ENCODE results near the gene COL23A1. TPM values are rescaled to one million over a fixed set of nuclear protein-coding genes. Genes with fewer than 3 reads are reported as not detected.
A peak's percentile ranks its signal among the peaks of the same experiment; 100 is the strongest.

The COL23A1 gene
- total and polyA plus RNA-seq, 3 experiments from 2014 or later, result 0.20 to 0.28 TPM; not detected in 1

GRCh38 chr5:178382754-178383164 is 207.4 kb downstream of the COL23A1 start:
- no peaks in the 10 kb centered on the region for H3K9me3 Mint-ChIP-seq
- POLR2A ChIA-PET, result no interaction called here
- CTCF ChIA-PET, result no interaction called here
- H3K4me1 Mint-ChIP-seq, result no peaks in the 10 kb centered on the region
- no peak overlapping the region for H3K4me3 ChIP-seq (ENCODE audit: low read length)
- no peak overlapping the region for H3K4me3 Mint-ChIP-seq
- DNase-seq, result no peak
- H3K36me3 ChIP-seq (ENCODE audit: insufficient read depth, low read length), result no peaks in the 10 kb centered on the region
- H3K27ac ChIP-seq (ENCODE audit: low read depth, low read length), result no peak overlapping the region
- no peaks in the 10 kb centered on the region for H3K27me3 ChIP-seq (ENCODE audit: insufficient read depth, low read length, poor library complexity, severe bottlenecking)
- H3K27ac Mint-ChIP-seq, result no peak overlapping the region
- peaks cover 6 to 23% of the 10 kb centered on the region in 2 donors for H3K27me3 Mint-ChIP-seq
- H3K36me3 Mint-ChIP-seq, result no peaks in the 10 kb centered on the region
- H3K9me3 ChIP-seq (ENCODE audit: low read length), result no peaks in the 10 kb centered on the region
- no peaks in the 10 kb centered on the region for H3K4me1 ChIP-seq (ENCODE audit: insufficient read depth, low read length)

GRCh38 chr5:178381921-178382695 is 208.1 kb downstream of the COL23A1 start:
- Histone ChIP-seq H3K4me1 (ENCODE audit: insufficient read depth, low read length) (no peaks in the 10 kb centered on the region), H3K27me3 (ENCODE audit: insufficient read depth, low read length, poor library complexity, severe bottlenecking) (no peaks in the 10 kb centered on the region), H3K9me3 (ENCODE audit: low read length) (no peaks in the 10 kb centered on the region), H3K27ac (ENCODE audit: low read depth, low read length) (no peak overlapping the region), H3K36me3 (ENCODE audit: insufficient read depth, low read length) (no peaks in the 10 kb centered on the region), H3K4me3 (ENCODE audit: low read length) (no peak overlapping the region)
- H3K9me3 Mint-ChIP-seq, result no peaks in the 10 kb centered on the region
- peaks cover 6 to 16% of the 10 kb centered on the region in 2 donors for H3K27me3 Mint-ChIP-seq
- no peak overlapping the region for H3K27ac Mint-ChIP-seq
- no peaks in the 10 kb centered on the region for H3K36me3 Mint-ChIP-seq
- ChIA-PET POLR2A (no interaction called here), CTCF (no interaction called here)
- DNase-seq, result no peak
- H3K4me3 Mint-ChIP-seq, result no peak overlapping the region
- no peaks in the 10 kb centered on the region for H3K4me1 Mint-ChIP-seq

DNA sequence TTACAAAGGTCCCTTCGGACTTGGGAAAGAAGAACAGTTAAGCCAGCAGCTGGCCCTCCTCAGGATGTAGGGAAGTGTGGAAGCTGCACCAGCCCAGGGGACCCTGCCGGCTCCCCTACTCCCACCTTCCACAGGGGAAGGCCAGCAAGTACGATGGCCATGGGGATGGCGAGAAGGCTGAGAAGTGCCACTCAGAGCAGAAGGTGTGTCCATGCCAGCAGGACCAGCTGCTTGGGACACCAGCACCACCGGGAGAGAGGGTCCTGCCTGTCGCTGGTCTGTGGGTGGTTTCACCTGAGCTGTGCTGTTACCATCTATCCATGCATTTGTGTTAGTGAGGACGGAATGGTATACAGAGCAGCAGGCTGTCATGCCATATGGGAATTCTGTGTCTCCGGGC is 209.0 kb downstream of the COL23A1 start:
- no peaks in the 10 kb centered on the region for H3K4me1 Mint-ChIP-seq
- H3K9me3 Mint-ChIP-seq, result no peaks in the 10 kb centered on the region
- H3K4me1 ChIP-seq (ENCODE audit: insufficient read depth, low read length), result no peaks in the 10 kb centered on the region
- H3K27me3 Mint-ChIP-seq, result peaks cover 6 to 12% of the 10 kb centered on the region in 2 donors
- H3K4me3 Mint-ChIP-seq, result no peak overlapping the region
- H3K9me3 ChIP-seq (ENCODE audit: low read length), result no peaks in the 10 kb centered on the region
- H3K36me3 ChIP-seq (ENCODE audit: insufficient read depth, low read length), result no peaks in the 10 kb centered on the region
- no peaks in the 10 kb centered on the region for H3K36me3 Mint-ChIP-seq
- H3K27ac ChIP-seq (ENCODE audit: low read depth, low read length), result no peak overlapping the region
- CTCF ChIA-PET, result no interaction called here
- peak overlapping the region in 1 of 8 donors; percentile 50 for H3K27ac Mint-ChIP-seq
- POLR2A ChIA-PET, result no interaction called here
- no peak for DNase-seq
- no peaks in the 10 kb centered on the region for H3K27me3 ChIP-seq (ENCODE audit: insufficient read depth, low read length, poor library complexity, severe bottlenecking)
- no peak overlapping the region for H3K4me3 ChIP-seq (ENCODE audit: low read length)

GRCh38 chr5:178380541-178381074 is 209.6 kb downstream of the COL23A1 start:
- Histone ChIP-seq H3K27ac (ENCODE audit: low read depth, low read length) (no peak overlapping the region), H3K9me3 (ENCODE audit: low read length) (no peaks in the 10 kb centered on the region), H3K4me1 (ENCODE audit: insufficient read depth, low read length) (no peaks in the 10 kb centered on the region), H3K27me3 (ENCODE audit: insufficient read depth, low read length, poor library complexity, severe bottlenecking) (no peaks in the 10 kb centered on the region), H3K4me3 (ENCODE audit: low read length) (no peak overlapping the region), H3K36me3 (ENCODE audit: insufficient read depth, low read length) (no peaks in the 10 kb centered on the region)
- H3K36me3 Mint-ChIP-seq, result no peaks in the 10 kb centered on the region
- H3K4me3 Mint-ChIP-seq, result no peak overlapping the region
- ChIA-PET POLR2A (no interaction called here), CTCF (no interaction called here)
- no peaks in the 10 kb centered on the region for H3K4me1 Mint-ChIP-seq
- no peak overlapping the region for H3K27ac Mint-ChIP-seq
- peaks cover 4 to 12% of the 10 kb centered on the region in 2 donors for H3K27me3 Mint-ChIP-seq
- H3K9me3 Mint-ChIP-seq, result no peaks in the 10 kb centered on the region
- DNase-seq, result no peak

DNA sequence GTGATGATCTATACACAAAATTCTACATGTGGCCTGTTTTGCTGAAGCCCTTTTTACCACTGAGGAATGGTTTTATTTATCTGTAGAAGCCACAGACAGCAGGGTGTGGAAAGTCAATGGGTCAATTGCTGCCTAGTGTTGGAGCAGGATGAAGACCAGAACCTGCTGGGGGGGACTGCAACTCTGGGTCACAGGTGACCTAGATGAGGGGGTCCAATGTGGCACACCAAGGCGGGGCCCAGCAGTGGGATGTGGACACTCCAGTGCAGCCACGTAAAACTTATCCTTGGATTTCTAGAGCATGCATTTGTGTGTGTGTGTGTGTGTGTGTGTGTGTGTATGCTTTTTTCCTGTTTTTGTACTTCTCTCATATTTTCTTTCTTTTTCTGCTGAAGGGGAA is 210.1 kb downstream of the COL23A1 start:
- H3K27ac Mint-ChIP-seq, result peak overlapping the region in 1 of 8 donors; percentile 60
- Histone ChIP-seq H3K27me3 (ENCODE audit: insufficient read depth, low read length, poor library complexity, severe bottlenecking) (no peaks in the 10 kb centered on the region), H3K4me3 (ENCODE audit: low read length) (no peak overlapping the region), H3K9me3 (ENCODE audit: low read length) (no peaks in the 10 kb centered on the region), H3K27ac (ENCODE audit: low read depth, low read length) (no peak overlapping the region), H3K36me3 (ENCODE audit: insufficient read depth, low read length) (no peaks in the 10 kb centered on the region), H3K4me1 (ENCODE audit: insufficient read depth, low read length) (no peaks in the 10 kb centered on the region)
- peaks cover 4 to 8% of the 10 kb centered on the region in 2 donors for H3K27me3 Mint-ChIP-seq
- ChIA-PET POLR2A (no interaction called here), CTCF (no interaction called here)
- DNase-seq, result no peak
- no peaks in the 10 kb centered on the region for H3K36me3 Mint-ChIP-seq
- peak overlapping the region in 1 of 7 donors; percentile 61 for H3K4me3 Mint-ChIP-seq
- no peaks in the 10 kb centered on the region for H3K4me1 Mint-ChIP-seq
- no peaks in the 10 kb centered on the region for H3K9me3 Mint-ChIP-seq

- Mint-ChIP-seq H3K4me3 (no peak overlapping the region), H3K36me3 (no peaks in the 10 kb centered on the region), H3K9me3 (no peaks in the 10 kb centered on the region), H3K4me1 (no peaks in the 10 kb centered on the region), H3K27me3 (peaks cover 4 to 8% of the 10 kb centered on the region in 2 donors), H3K27ac (peak overlapping the region in 1 of 8 donors; percentile 33)
- no peaks in the 10 kb centered on the region for H3K4me1 ChIP-seq (ENCODE audit: insufficient read depth, low read length)
- H3K4me3 ChIP-seq (ENCODE audit: low read length), result no peak overlapping the region
- H3K36me3 ChIP-seq (ENCODE audit: insufficient read depth, low read length), result no peaks in the 10 kb centered on the region
- H3K27ac ChIP-seq (ENCODE audit: low read depth, low read length), result no peak overlapping the region
- DNase-seq, result no peak
- no peaks in the 10 kb centered on the region for H3K9me3 ChIP-seq (ENCODE audit: low read length)
- CTCF ChIA-PET, result no interaction called here
- H3K27me3 ChIP-seq (ENCODE audit: insufficient read depth, low read length, poor library complexity, severe bottlenecking), result no peaks in the 10 kb centered on the region
- POLR2A ChIA-PET, result no interaction called here
These were observed 211.4 kb downstream of the COL23A1 start for GRCh38 chr5:178378527-178379484.

- Mint-ChIP-seq H3K4me1 (no peaks in the 10 kb centered on the region), H3K27ac (no peak overlapping the region), H3K27me3 (peaks cover 6 to 8% of the 10 kb centered on the region in 2 donors), H3K36me3 (no peaks in the 10 kb centered on the region), H3K4me3 (no peak overlapping the region), H3K9me3 (no peaks in the 10 kb centered on the region)
- no peaks in the 10 kb centered on the region for H3K36me3 ChIP-seq (ENCODE audit: insufficient read depth, low read length)
- POLR2A ChIA-PET, result no interaction called here
- CTCF ChIA-PET, result no interaction called here
- H3K4me3 ChIP-seq (ENCODE audit: low read length), result no peak overlapping the region
- no peak for DNase-seq
- H3K27ac ChIP-seq (ENCODE audit: low read depth, low read length), result no peak overlapping the region
- no peaks in the 10 kb centered on the region for H3K9me3 ChIP-seq (ENCODE audit: low read length)
- H3K27me3 ChIP-seq (ENCODE audit: insufficient read depth, low read length, poor library complexity, severe bottlenecking), result no peaks in the 10 kb centered on the region
- no peaks in the 10 kb centered on the region for H3K4me1 ChIP-seq (ENCODE audit: insufficient read depth, low read length)
These were observed 212.5 kb downstream of the COL23A1 start for GRCh38 chr5:178377583-178378270.
